ENCODE data around the gene ZFP64.
A peak's percentile ranks its signal among the peaks of the same experiment; 100 is the strongest.
"Not testable (repeated sequence)": the region's sequence is repeated elsewhere in the genome, so short reads cannot be mapped to it uniquely, and the experiment has no call there.

Gene ZFP64

DNA sequence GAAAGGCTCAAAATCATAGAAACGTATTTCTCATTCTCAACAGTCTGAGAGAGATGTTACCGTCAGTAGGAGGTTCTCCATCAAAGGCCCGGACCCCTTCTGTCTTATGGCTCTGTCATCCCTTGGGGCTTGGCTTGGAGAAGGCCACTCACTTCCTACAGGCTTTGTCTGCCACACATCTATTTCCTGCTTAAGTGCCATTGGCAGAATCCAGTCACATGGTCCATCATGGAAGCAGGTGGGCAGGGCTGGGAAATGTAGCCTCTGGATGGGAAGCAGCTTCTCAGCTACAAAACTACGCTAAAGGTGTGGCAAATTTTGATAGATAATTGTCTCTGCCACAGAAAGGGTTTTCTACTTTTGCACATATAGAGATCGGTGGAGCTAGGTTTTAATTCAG is 12.6 kb upstream of the ZFP64 start:
- no peak for DNase-seq (ENCODE audit: low read depth, low spot score)

DNA sequence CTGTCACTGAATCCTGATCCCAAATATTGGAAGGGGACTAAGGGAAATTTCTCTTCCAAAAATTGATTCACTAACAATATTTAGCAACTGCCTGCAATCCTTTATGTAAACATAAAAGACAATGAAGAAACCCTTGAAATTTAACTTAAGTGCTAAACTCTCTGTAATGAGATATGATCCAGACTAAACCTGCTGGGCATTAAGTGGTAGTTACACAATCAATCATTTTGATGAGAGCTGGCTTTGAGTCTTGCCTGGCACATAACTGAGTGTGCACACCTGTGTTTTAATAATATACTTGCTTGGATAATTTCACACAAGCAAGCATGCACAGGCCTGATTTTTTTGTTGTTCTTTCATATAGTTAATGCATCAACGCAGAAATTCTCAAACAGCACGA is 9.8 kb upstream of the ZFP64 start:
- DNase-seq (ENCODE audit: low read depth, low spot score), result no peak

DNA sequence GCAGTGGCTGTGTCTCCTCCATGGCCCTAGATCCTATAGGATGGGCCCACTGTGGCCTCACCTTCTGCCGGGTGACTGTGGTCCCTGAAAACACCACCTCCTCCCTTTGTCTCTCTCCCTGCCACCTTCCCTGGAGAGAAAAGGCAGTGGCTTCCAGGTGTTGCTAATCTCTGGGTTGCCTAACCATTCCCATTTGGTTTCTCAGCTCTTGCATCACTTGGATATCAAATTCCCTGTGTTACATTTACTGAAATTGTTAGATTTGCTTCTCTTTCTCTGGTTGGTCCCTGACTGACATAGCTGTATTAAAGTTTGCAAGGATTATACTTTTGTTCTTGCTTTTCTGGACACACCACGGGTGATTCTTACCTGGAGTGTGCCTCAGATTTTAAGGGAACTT is 9.3 kb upstream of the ZFP64 start:
- DNase-seq (ENCODE audit: low read depth, low spot score), result no peak

DNA sequence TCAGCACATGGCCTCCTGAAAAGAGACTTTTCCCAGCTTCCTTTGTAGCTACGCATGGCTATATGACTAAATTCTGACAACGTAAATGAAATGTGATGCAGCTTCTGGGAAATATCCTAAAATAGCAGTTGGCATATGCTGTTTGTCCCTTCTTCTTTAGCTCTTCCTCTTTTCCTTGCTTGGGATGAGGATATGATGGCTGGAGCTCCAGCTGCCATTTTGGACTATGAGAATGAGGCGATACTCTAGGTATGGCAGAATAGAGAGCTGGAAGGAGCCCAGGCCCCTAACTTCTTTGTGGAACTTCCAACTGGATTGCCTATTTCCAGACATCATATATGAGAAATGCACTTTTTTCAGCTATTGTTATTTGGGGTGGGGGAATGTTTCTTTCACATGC is 5.3 kb upstream of the ZFP64 start:
- no peak for DNase-seq (ENCODE audit: low read depth, low spot score)

DNA sequence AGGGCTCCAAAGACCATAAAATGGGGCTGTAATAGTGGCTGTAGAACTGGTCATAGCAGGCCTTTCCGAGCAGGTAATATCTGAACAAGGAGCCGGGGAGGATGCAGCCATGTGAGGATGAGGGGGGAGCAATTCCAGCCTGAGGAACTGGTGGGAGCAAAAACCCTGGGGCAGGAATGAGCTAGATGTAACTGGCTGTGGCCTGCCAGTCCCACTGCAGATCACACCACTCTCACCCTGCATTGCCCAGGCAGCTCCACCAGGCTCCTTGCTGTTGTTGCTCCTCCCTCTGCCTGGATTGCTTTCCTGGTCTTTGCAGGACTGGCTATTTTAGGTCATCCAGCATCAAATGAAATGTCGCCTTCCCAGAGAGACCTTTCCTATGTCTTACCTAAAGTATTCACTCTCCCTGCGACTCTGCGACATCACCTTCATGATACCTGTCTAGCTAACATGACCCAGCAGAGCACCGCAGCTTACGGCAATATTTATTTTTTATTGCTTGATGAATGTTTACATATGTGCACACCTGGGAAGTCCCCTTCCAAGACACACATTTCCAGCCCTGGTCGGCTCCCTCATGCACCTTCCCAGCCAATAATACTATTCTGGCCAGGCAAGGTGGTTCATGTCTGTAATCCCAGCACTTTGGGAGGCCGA is 2.4 kb upstream of the ZFP64 start:
- DNase-seq (ENCODE audit: low read depth, low spot score), result peak; percentile 53

DNA sequence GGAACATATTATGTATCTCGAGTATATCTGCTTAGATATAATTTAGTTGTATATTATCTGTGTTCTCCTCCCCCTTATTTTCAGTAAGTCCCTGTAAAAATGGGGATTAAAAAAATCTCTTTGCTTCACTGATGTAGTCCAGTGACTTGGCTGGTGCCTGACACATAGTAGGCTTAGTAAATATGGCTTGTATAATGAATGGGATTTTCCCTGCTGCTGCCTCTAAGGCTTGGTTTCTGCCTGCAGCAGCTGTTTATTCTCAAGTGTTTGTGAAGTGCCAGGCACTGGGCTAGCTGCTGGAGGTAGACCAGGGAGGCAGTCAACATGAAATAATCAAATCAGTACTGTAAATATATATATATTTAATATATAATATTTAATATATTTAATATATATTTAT is 1.6 kb upstream of the ZFP64 start:
- DNase-seq (ENCODE audit: low read depth, low spot score), result no peak

DNA sequence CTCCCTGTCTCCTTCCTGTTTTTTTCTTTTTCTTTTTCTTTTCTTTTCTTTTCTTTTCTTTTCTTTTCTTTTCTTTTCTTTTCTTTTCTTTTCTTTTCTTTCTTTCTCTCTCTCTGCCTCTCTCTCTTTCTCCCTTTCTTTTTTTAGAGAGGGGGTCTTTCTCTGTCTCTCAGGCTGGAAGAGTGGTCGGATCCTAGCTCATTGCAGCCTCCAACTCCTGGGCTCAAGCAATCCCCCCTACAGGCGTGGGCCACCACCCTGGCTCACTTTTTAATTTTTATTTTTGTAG is 1.1 kb upstream of the ZFP64 start:
- not testable (repeated sequence) for DNase-seq (ENCODE audit: low read depth, low spot score)

DNA sequence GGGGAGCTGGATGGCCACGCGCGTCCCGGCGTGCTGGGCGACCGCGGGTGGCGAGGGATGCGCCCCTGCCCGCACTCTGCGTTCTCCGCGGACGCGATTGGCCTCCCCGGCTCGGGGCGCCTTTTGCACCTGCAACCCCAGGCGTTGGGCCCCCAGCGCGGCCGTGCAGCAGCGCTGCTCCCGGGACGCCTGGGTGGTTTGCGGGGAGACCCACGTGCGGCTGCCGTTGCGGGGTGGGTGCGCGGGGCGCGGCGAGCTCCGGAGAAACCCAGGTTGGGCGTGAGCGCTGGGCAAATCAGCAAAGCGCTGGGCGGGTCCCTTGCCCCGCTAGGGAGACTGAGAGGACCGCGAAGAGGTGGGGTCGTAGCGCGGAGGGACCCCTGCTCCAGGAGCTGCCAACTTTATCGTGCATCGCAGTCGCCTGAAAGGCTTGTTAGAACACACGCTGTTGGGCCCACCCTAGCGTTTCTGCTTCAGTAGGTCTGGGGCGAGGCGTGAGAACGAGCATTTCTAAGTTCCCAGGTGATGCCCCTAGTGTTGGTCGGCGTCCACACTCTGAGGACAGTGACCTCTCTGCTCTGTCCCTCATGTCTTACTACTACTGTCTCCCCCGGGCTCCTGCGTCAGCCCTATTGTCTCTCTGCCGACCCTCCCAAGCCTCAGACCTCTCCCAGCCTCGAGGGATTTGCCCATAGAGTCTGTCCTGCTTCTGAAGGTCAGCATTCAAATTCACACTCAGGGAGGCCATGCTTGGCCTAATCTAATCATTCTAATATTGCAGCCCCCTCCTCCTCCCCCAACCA is 538 bp upstream of the ZFP64 start:
- DNase-seq (ENCODE audit: low read depth, low spot score), result peak; percentile 85

DNA sequence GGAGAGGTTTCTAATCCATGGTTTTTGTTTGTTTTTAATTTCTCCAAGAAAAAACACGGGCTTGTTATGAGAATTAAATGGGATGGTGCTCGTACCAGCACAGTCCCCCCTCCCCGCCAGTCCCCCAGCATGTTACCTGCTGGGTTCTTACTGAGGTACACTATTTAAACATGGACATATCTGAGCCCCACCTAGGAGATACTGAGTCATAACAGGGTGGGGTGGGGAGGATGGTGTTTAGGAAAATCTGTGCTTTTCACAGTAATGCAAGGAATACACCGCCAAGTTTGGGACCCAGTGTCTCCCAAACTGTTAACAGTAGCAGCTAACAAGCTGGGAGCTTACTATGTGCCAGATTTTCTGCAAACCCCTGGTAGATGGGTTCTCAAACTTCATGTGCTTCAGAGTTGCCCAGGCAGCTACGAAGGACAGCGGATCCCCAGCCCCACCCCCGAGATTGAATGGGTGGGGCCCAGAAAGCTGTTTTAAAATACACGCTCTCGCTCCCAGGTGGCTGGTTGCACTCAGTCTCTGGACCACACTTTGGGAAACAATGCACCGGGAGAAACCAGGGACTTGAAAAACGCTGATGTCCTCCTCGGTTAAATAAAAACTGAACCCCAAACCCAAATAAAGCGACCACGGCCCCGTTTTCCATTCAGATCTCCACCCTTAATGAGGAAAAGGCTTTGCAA is 995 bp downstream of the ZFP64 start:
- no peak for DNase-seq (ENCODE audit: low read depth, low spot score)

DNA sequence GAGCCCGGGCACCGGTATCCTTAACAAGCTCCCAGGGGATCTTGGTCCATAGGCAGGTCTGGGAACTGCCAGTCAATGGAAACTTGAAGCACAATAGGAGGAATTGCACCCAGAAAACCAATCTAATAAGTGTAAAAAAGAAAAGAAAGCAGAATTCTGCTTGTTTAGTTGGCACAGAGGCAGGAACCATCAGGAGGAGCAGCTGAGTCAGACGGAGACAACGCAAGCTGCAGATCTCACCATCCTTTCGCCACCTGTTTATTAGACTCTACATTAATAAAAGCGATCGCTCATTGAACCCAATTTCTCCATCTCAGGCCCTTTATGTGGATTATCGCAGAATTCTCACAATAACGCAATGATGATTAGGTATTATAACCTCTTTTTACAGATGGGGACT is 9.8 kb downstream of the ZFP64 start:
- DNase-seq (ENCODE audit: low read depth, low spot score), result no peak

DNA sequence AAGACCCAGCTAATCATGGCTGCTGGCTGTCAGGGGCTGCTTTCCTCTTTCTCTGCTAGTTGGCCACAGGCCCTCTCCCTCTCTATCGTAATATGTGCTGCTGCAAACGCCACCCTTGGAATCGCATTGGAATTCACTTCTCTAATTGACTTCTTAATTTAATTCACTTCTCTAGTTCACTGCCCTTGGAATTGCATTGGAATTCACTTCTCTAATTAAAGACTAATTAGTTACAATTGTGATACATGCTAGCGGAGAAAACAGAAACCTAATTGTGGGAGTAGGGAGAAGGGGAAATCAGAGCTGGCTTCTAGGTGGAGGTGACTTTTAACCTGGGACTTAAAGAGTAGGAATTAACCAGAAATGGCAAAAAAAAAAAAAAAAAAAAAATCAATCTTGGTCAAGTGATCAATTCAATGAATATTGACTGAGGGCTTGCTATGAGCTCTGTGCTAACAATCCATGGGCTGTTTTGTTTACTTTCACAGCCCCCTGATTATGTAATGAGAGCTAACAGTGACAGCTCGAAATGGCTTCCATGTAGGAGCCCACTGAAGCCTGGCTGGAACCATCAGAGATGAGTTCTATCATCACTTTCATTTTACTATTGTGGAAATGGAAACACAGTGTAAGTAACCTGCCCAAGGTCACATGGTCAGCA is 11.3 kb downstream of the ZFP64 start:
- DNase-seq (ENCODE audit: low read depth, low spot score), result no peak

DNA sequence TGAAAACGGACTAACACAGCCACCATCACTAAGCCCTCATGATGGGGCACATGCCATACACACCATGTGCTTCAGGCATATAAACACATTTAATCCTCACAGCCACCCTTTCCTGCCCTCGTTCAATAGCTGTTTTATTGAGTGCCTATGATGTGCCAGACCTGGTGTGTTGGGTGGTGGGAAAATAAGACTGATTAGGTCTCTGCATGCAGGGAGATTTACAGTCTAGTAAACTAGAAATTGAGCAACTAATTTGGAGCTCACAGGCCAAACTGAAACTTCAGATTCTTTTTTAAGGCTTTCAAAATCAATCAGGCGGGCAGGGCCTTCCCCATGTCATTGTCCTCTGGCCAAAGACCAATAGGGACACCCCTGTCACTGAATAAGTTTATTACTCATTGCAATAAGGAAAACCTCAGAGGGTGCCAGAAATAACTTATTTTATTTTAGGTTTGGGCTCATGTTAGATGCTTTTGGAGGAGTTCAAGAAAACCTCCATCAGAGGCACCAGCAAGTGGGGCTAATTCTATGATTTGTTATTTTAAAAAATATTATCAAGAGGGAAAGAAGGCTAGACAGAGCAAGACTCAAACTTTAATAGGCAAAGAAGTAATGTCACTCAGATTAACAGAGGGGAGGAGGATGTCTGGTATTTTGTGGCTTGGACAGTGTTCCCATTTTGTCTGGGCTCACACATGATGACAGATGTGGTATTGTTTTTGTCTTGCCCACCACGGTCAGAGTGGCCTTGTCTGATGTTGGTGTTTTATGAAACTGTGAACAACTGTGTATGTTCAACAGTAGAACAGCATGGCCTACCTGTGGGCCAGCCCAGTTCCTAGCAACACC is 12.0 kb downstream of the ZFP64 start:
- DNase-seq (ENCODE audit: low read depth, low spot score), result no peak

DNA sequence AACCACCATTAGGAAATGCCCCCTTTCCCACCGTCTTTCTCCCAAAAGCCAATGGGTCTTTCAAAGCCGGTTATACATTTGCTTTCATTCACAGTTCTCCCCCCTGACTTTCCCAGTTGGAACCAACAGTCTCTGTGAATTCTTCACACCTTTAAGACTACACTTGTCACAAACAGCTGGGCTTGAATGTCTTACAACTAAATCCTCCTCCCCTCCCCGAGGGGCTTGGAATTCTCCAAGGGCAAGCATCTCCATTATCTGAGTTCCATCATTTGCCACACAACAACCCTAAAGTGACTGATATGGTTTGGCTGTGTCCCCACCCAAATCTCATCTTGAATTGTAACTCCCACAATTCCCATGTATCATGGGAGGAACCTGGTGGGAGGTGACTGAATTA is 12.9 kb downstream of the ZFP64 start:
- no peak for DNase-seq (ENCODE audit: low read depth, low spot score)

DNA sequence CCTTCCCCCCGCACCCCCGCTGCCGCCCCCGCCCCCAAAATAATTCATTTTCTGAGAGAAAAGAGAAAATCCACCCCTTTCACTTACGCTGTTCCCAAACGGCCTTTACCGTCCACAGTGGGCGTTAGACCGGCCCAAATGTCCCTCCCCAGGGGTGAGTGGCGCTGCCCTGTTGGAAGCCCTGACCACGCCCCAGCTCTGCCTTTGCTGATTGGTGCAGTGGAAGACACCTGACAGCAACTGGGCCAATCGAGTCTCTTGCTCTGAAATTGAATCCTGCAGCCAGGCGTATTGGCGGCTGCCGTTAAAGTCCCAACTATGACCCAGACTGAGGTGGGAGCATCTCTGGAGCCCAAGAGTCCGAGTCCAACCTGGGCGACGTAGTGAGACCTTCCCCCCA is 15.7 kb downstream of the ZFP64 start:
- DNase-seq (ENCODE audit: low read depth, low spot score), result no peak

DNA sequence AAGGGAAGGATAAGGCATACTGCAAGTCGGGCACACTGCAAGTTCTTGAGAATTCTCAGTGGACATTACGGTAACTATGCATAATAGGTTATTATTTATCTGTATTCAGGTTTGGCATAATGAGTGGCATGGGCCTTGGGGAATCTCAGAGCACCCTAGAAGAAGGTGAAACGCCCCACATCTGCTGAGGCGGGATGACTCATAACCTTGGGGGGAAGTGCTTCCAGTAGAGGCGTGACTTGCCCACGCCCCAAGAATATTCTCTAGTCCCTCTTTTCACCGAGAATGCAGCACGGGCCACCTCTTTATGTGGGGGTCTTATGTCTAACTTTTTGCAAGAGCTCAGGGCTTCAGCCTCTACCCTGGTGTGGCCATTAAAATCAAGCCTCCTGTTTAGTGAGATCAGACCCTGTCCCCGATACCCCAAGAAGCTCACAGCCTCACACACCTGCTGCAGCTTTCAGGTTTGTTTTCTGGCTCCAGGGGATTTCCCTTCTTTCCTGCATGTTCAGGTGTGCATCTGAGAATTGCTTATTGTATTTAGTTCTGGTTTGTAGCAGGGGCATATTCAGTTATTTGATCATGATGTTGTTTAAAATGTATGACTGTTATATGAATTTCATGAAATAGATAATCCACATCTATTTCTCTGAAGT is 19.1 kb downstream of the ZFP64 start:
- no peak for DNase-seq (ENCODE audit: low read depth, low spot score)

DNA sequence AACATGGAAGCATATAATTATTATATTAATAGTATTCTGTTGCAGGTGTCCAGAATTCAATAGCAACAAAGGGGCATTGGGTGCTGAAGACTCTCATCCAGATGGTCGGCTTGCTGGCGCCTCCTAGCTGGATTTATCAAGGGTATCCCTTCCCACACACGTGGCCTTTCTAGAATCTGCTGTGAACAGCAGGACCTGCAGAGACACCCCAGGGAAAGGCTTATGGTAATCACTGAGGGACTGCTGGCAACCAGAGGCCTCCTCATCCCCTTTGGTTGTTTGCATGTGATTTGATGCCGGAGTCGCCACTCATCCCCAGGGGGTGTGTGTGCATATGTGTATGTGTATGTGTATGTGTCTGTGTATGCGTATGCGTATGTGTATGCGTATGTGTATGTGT is 20.6 kb downstream of the ZFP64 start:
- no peak for DNase-seq (ENCODE audit: low read depth, low spot score)

DNA sequence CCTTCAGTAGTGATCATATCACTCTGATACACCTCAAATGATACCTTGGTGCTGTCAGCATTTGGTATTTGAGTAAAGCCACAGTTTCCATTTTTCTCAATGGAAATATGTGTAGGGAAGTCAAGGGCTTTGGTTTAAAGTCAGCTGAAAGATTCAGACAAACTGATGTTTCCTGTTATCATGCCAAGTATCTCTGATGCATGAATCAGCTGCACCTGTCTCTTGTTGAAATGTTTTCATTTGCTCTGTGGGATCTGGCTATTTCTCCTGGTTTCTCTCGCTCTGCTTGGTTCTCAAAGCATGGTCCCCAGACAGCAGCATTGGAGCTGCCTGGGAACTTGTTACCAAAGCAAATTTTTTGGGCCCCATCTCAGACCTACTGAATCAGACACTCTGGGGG is 23.5 kb downstream of the ZFP64 start:
- no peak for DNase-seq (ENCODE audit: low read depth, low spot score)

DNA sequence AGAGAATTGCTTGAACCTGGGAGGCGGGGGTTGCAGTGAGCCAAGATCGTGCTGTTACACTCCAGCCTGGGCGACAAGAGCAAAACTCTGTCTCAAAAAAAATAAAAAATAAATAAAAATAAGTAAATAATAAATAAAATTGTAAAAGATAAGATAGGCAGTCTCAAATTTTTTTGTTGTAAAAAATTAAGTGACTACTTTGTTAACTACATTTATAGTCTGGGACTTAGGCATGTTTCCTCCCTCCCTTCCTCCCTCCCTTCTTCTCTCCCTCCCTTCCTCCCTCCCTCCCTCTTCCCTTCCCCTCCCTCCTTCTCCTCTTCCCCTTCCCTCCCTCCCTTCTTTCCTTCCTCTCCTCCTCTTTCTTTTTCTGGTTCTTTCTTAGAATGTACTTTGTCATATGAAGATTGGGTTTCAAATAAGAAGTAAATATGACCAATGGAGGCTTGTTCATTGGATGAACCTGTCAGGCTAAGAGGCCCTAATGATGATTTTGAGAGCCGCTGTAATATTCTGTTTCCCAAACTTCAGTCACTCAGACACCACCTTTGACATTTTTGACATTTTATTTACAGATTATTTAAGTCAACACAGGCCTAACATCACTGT is 24.2 kb downstream of the ZFP64 start:
- DNase-seq (ENCODE audit: low read depth, low spot score), result no peak

DNA sequence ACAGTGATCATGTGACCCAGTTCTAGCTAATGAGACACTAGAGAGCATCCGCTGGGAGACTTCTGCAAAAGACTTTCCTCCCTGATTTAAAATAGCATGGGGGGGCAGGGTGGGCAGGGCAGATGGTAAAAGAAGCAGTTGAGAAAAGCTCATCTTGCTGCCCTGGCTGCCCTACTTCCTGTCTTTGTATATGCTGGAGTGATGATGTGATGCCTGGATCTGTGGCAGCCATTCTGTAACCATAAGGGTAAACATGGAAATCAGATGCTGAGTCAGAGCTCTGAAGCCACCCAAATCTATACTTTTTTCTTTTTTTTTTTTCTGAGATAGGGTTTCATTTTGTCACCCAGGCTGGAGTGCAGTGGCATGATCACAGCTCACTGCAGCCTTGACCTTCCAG is 25.4 kb downstream of the ZFP64 start:
- DNase-seq (ENCODE audit: low read depth, low spot score), result no peak

DNA sequence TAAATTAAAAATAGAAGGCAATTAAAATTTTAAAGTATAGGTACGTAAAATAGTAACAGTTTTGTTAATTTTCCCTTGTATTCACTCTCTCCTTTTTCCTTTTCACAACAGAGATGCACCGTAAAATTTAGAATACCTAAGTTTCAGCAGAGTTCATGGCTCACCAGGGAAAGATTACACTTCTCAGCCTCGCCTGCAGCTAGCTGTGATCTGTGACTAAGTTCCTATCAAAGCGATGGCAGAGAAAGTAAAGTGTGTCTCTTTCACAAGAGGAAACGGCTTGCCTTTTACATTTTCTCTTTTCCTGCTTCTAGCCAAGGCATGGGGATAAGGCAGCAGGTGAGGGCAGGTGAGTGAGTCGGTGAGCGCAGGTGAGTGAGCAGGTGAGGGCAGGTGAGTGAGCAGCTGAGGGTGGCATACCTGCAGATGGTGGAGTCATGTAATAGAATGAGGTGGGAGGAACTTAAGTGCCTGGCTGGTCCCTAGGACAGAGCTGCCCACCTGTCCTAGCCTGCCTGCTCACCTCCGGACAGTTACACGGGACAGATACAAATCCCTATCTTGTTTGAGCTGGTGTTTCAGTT is 30.9 kb downstream of the ZFP64 start:
- no peak for DNase-seq (ENCODE audit: low read depth, low spot score)
